DOHH2 (cell line): ENCODE measurements around the gene AFF2.

Source experiments
- H3F3A ChIP-seq: fragments of 200-600 bp; sonication (generic), shearing (Covaris generic); 2 replicates; pipeline ENCODE4 v1.6.0; 2016; ENCODE audit warnings: antibody characterized with exemption, mild to moderate bottlenecking; ENCODE audit not compliant: control insufficient read depth, insufficient read depth
- H3K27ac ChIP-seq: fragments of 200-600 bp; sonication (generic); 2 replicates; pipeline ENCODE4 v1.5.1; 2014; ENCODE audit warnings: low read depth, mild to moderate bottlenecking, low read length, moderate library complexity
- H3K27me3 ChIP-seq: fragments of 200-600 bp; sonication (generic); 2 replicates; pipeline ENCODE4 v1.6.1; 2014; ENCODE audit warnings: mild to moderate bottlenecking, low read length, mixed read lengths; ENCODE audit not compliant: control insufficient read depth
- H3K36me3 ChIP-seq: fragments of 200-600 bp; sonication (generic); 2 replicates; pipeline ENCODE4 v1.6.1; 2014; ENCODE audit warnings: mild to moderate bottlenecking, low read length, moderate library complexity, mixed read lengths; ENCODE audit not compliant: control insufficient read depth
- H3K4me1 ChIP-seq: fragments of 200-600 bp; sonication (generic); 2 replicates; pipeline ENCODE4 v1.6.1; 2014; ENCODE audit warnings: mild to moderate bottlenecking, low read length, mixed read lengths; ENCODE audit not compliant: control insufficient read depth
- H3K4me2 ChIP-seq: fragments of 200-600 bp; sonication (generic); 2 replicates; pipeline ENCODE4 v1.6.0; 2014; ENCODE audit warnings: mild to moderate bottlenecking, low read length, moderate library complexity
- H3K4me3 ChIP-seq: fragments of 200-600 bp; sonication (generic); 2 replicates; pipeline ENCODE4 v1.5.1; 2014; ENCODE audit warnings: mild to moderate bottlenecking, low read length, mixed read lengths
- H3K79me2 ChIP-seq: fragments of 200-600 bp; sonication (generic); 2 replicates; pipeline ENCODE4 v1.6.1; 2014; ENCODE audit warnings: mild to moderate bottlenecking, low read length, mixed read lengths; ENCODE audit not compliant: control insufficient read depth
- H3K9me2 ChIP-seq: fragments of 200-600 bp; sonication (generic); replicated peaks from 2 replicates; pipeline ENCODE4 v1.6.1; 2014; ENCODE audit warnings: mild to moderate bottlenecking, low read length, mixed read lengths; ENCODE audit not compliant: control insufficient read depth
- H3K9me3 ChIP-seq: fragments of 200-600 bp; sonication (generic); 2 replicates; pipeline ENCODE4 v1.6.1; 2014; ENCODE audit warnings: antibody characterized with exemption, low read length, mixed read lengths; ENCODE audit not compliant: control insufficient read depth, insufficient read depth
- H4K20me1 ChIP-seq: fragments of 200-600 bp; sonication (generic); 2 replicates; pipeline ENCODE4 v1.6.0; 2014; ENCODE audit warnings: low read depth, mild to moderate bottlenecking, antibody characterized with exemption, low read length, moderate library complexity; ENCODE audit not compliant: control insufficient read depth, insufficient read depth
- EZH2phosphoT487 ChIP-seq: fragments of 200-600 bp; sonication (generic); IDR thresholded peaks from 2 replicates; pipeline ENCODE4 v1.6.1; 2017; ENCODE audit warnings: borderline replicate concordance, mild to moderate bottlenecking, antibody characterized with exemption, low read length, moderate library complexity, mixed read lengths
- TF ChIP-seq, protein P1 (sequence below): fragments of 200-600 bp; sonication (generic); IDR thresholded peaks from one replicate; pipeline ENCODE4 v1.5.1; 2014; ENCODE audit warnings: antibody characterized with exemption, mild to moderate bottlenecking, low read depth, low read length; ENCODE audit not compliant: poor library complexity, severe bottlenecking

Gene AFF2

DNA sequence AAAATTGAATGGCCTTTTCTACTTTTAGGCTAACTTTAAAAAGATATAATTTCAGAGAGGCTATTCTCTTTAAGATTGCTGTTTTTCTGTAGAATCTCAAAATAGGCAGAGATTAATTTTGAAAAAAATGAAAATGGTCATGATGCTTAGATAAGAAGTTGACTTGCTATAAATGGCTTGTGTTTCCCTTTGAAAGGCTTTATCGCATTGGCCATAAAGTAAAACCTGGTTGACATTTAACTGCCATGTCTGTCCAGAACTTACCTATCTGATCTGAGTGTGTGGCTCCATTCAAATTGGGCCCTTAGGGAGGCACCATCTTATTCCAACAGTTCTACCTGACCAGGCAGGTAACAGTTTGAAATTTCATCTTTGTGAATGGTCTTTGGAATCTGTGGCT is 56.1 kb downstream of the AFF2 start:
- Histone ChIP-seq H3K9me2 (no peaks in the 10 kb centered on the region), H3K9me3 (peaks cover 2% of the 10 kb centered on the region; the same call in 1 of the 2 replicates), H3K27me3 (no peaks in the 10 kb centered on the region), H3K79me2 (peaks cover 94% of the 10 kb centered on the region), H4K20me1 (no peaks in the 10 kb centered on the region), H3K4me1 (peaks cover 49% of the 10 kb centered on the region), H3K36me3 (peaks cover 56% of the 10 kb centered on the region), H3K4me3 (no peak overlapping the region), H3F3A (no peaks in the 10 kb centered on the region), H3K27ac (no peak overlapping the region), H3K4me2 (no peak overlapping the region)
- TF ChIP-seq EZH2phosphoT487, result no peak
- TF ChIP-seq, protein P1, sequence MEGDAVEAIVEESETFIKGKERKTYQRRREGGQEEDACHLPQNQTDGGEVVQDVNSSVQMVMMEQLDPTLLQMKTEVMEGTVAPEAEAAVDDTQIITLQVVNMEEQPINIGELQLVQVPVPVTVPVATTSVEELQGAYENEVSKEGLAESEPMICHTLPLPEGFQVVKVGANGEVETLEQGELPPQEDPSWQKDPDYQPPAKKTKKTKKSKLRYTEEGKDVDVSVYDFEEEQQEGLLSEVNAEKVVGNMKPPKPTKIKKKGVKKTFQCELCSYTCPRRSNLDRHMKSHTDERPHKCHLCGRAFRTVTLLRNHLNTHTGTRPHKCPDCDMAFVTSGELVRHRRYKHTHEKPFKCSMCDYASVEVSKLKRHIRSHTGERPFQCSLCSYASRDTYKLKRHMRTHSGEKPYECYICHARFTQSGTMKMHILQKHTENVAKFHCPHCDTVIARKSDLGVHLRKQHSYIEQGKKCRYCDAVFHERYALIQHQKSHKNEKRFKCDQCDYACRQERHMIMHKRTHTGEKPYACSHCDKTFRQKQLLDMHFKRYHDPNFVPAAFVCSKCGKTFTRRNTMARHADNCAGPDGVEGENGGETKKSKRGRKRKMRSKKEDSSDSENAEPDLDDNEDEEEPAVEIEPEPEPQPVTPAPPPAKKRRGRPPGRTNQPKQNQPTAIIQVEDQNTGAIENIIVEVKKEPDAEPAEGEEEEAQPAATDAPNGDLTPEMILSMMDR, result no peak

DNA sequence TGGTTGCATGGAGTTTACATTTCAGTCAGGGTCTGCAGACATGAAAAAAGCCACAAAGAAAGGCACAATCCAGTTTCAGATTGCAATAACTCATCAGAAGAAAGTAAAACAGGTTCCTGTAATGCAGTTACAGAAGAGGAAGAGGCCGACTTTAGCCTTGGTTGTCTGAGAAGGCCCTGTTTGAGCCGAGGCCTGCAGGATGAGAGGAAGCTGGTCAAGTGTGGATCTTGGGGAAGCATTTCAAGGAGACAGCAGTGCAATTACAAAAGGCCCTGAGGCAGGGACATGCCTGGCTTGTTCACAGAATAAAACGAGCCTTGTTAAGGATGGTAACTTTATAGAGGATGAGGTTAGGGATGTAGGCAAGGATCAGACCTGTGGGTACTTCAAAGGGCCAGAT is 62.4 kb downstream of the AFF2 start:
- TF ChIP-seq, protein P1, result no peak
- TF ChIP-seq EZH2phosphoT487, result no peak
- Histone ChIP-seq H3K9me2 (no peaks in the 10 kb centered on the region), H3K27ac (no peak overlapping the region; the same call in 1 of the 2 replicates), H3K27me3 (no peaks in the 10 kb centered on the region), H3K79me2 (peaks cover 93% of the 10 kb centered on the region), H3K36me3 (peaks cover 15% of the 10 kb centered on the region), H3K9me3 (peaks cover 2% of the 10 kb centered on the region; the same call in 1 of the 2 replicates), H3K4me2 (no peak overlapping the region), H3K4me3 (no peak overlapping the region), H3F3A (no peaks in the 10 kb centered on the region), H3K4me1 (peaks cover 46% of the 10 kb centered on the region), H4K20me1 (no peaks in the 10 kb centered on the region)

DNA sequence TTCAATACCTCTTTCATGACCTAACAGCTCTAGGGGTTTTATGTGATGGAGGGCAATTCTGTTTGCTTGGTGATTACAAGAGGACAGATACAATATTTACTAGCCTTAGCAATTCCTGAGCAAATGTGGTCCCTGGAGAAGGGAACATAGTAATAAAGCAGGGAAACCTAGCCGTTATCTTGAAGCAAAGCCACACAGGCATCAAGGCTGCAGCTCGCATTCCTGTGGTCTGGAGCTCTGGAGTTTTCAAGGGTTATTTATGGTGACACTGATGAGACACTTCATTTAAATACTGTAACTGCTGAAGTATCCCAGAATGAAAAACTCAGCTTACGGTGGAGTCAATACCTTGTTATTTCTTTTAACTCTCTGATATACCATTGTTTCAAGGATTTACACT is 66.8 kb downstream of the AFF2 start:
- Histone ChIP-seq H3K4me3 (no peak overlapping the region), H3F3A (no peaks in the 10 kb centered on the region), H3K9me3 (no peaks in the 10 kb centered on the region), H4K20me1 (no peaks in the 10 kb centered on the region), H3K4me1 (peaks cover 62% of the 10 kb centered on the region), H3K4me2 (no peak overlapping the region), H3K9me2 (no peaks in the 10 kb centered on the region), H3K27ac (no peak overlapping the region), H3K79me2 (peaks cover 99% of the 10 kb centered on the region), H3K36me3 (peaks cover 10% of the 10 kb centered on the region), H3K27me3 (no peaks in the 10 kb centered on the region)
- no peak for TF ChIP-seq EZH2phosphoT487
- TF ChIP-seq, protein P1, result no peak
